Measurements from ENCODE around the gene NQO2.

Gene NQO2

GRCh38 chr6:2979819-2980464 lies 19.8 kb upstream of the NQO2 start:
- no peak overlapping the region for H3K4me3 ChIP-seq (replicated peaks; ENCODE audit: low read depth, low read length)
- H3K27me3 ChIP-seq (replicated peaks; ENCODE audit: control insufficient read depth, insufficient read depth, low read length), result no peaks in the 10 kb centered on the region; the same call in none of the 2 replicates
- TF ChIP-seq, protein P1, sequence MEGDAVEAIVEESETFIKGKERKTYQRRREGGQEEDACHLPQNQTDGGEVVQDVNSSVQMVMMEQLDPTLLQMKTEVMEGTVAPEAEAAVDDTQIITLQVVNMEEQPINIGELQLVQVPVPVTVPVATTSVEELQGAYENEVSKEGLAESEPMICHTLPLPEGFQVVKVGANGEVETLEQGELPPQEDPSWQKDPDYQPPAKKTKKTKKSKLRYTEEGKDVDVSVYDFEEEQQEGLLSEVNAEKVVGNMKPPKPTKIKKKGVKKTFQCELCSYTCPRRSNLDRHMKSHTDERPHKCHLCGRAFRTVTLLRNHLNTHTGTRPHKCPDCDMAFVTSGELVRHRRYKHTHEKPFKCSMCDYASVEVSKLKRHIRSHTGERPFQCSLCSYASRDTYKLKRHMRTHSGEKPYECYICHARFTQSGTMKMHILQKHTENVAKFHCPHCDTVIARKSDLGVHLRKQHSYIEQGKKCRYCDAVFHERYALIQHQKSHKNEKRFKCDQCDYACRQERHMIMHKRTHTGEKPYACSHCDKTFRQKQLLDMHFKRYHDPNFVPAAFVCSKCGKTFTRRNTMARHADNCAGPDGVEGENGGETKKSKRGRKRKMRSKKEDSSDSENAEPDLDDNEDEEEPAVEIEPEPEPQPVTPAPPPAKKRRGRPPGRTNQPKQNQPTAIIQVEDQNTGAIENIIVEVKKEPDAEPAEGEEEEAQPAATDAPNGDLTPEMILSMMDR (IDR thresholded peaks at IDR 0.05; ENCODE audit: insufficient read depth, low read length, poor library complexity, severe bottlenecking), result no peak
- H3K36me3 ChIP-seq (ENCODE audit: control insufficient read depth, insufficient read depth, low read length), result no peaks in the 10 kb centered on the region
- DNase-seq (ENCODE audit: extremely low read depth, insufficient read length), result no peak

GRCh38 chr6:2980465-2980855 lies 19.2 kb upstream of the NQO2 start:
- H3K4me3 ChIP-seq (replicated peaks; ENCODE audit: low read depth, low read length), result no peak overlapping the region
- H3K27me3 ChIP-seq (replicated peaks; ENCODE audit: control insufficient read depth, insufficient read depth, low read length), result no peaks in the 10 kb centered on the region; the same call in none of the 2 replicates
- TF ChIP-seq, protein P1 (IDR thresholded peaks at IDR 0.05; ENCODE audit: insufficient read depth, low read length, poor library complexity, severe bottlenecking), result no peak
- no peak for DNase-seq (ENCODE audit: extremely low read depth, insufficient read length)
- no peaks in the 10 kb centered on the region for H3K36me3 ChIP-seq (ENCODE audit: control insufficient read depth, insufficient read depth, low read length)

- DNase-seq (ENCODE audit: extremely low read depth, insufficient read length), result no peak
Measured at GRCh38 chr6:2982426-2983117, 17.1 kb upstream of the NQO2 start.

DNA sequence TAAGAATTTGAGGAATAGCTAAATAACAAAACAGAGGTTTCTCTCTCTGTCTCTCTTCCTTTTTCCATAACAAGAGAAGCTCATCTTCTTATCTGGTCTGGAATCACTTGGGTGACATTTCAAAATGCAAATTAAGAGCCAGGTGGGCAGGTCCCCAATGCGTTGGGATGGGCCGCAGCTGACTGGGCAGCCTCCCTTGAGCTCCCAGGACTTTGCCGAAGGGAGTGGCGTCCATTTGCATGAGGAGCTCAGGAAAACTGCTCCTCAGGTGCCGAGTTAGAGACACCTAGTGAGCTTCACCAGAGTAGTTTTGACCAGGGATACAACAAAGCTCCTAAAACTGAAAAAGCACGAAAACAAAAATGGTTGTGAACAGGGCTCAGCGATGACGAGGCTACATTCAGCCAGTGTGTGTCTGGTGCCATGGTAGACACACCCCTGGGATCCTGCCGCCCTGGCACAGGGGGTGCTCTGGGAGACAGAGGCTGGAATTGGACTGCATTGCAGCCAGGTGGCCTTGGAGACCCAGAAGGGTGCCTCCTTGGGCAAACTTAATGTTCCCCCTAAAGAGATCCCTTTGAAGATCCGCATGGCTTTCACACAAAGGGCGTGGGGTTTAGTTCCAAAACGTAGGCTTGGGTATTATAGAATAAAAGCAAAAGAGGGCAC lies 14.8 kb upstream of the NQO2 start:
- H3K4me3 ChIP-seq (replicated peaks; ENCODE audit: low read depth, low read length), result no peak overlapping the region
- TF ChIP-seq, protein P1 (IDR thresholded peaks at IDR 0.05; ENCODE audit: insufficient read depth, low read length, poor library complexity, severe bottlenecking), result no peak
- no peak for DNase-seq (ENCODE audit: extremely low read depth, insufficient read length)
- H3K36me3 ChIP-seq (ENCODE audit: control insufficient read depth, insufficient read depth, low read length), result no peaks in the 10 kb centered on the region
- no peaks in the 10 kb centered on the region; the same call in none of the 2 replicates for H3K27me3 ChIP-seq (replicated peaks; ENCODE audit: control insufficient read depth, insufficient read depth, low read length)

More at GRCh38 chr6:2982426-2983117, 17.1 kb upstream of the NQO2 start:
- no peaks in the 10 kb centered on the region; the same call in none of the 2 replicates for H3K27me3 ChIP-seq (replicated peaks; ENCODE audit: control insufficient read depth, insufficient read depth, low read length)
- TF ChIP-seq, protein P1 (IDR thresholded peaks at IDR 0.05; ENCODE audit: insufficient read depth, low read length, poor library complexity, severe bottlenecking), result no peak
- H3K36me3 ChIP-seq (ENCODE audit: control insufficient read depth, insufficient read depth, low read length), result no peaks in the 10 kb centered on the region
- no peak overlapping the region for H3K4me3 ChIP-seq (replicated peaks; ENCODE audit: low read depth, low read length)

- no peaks in the 10 kb centered on the region; the same call in none of the 2 replicates for H3K27me3 ChIP-seq (replicated peaks; ENCODE audit: control insufficient read depth, insufficient read depth, low read length)
- no peak for DNase-seq (ENCODE audit: extremely low read depth, insufficient read length)
- no peak overlapping the region for H3K4me3 ChIP-seq (replicated peaks; ENCODE audit: low read depth, low read length)
- no peaks in the 10 kb centered on the region for H3K36me3 ChIP-seq (ENCODE audit: control insufficient read depth, insufficient read depth, low read length)
- TF ChIP-seq, protein P1 (IDR thresholded peaks at IDR 0.05; ENCODE audit: insufficient read depth, low read length, poor library complexity, severe bottlenecking), result no peak
Measured at GRCh38 chr6:2986722-2987221, 12.9 kb upstream of the NQO2 start.
